ENCODE data around the gene FOCAD.

Gene FOCAD

DNA sequence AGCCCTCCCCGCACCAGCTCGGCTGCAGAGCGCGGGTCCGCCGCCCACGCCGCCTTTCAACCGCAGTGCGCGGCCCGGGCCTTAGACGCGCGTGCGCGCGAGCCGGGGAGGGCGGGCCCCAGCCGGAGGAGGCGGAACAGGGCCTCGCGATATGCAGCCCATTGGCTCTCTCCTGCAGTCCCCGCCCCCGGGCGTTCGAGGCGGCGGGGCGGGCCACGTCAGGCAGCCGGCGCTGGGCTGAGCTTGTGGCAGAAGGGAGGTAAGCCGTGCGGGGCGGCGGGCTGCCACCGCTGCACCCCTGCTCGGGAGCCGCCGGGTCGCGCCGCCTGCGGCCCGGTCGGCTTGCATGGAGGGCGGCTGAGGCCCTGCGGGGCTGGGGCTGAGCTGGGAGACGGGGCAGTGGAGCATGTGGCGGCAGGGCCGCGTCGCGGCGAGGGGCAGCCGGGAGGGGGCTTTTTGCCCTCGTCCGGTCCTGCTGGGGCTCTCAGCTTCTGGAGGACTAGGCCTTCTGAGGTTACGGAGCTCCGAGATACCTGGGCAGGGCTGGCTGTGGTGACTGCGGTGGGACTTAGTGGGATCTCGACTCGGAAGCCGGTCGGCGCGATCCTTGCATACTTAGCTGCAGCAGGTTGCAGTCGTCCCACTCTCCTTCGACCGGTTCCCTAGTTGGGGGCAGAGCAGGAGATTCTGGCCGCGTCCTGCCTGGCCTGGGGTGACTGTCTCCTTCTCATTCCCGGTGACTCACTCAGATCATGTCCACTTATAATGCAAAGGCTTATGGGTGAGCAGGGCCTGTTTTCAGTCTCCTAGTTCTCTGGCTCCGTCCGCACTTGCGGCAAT is at the start of gene FOCAD:
TSS of gene FOCAD (plus strand) at position 225 of the 840 bp plus-strand sequence. CDS start 31,095 bp downstream, outside the sequence.
- H3K4me3 ChIP-seq, result peak within 1 kb of the TSS; percentile 76 to 85
- H3K27ac ChIP-seq, result peak within 1 kb of the TSS; percentile 80 to 84
- intact Hi-C loops (cut with DNase I; ENCODE audit: low total_unique reads), result loop anchor here (5.0 kb wide), 1 partner anchor 62 kb away; the partner anchor contains the start of gene MLLT3
- peaks cover 0 to 16% (median 9%) of the 10 kb centered on the region in 4 donors for H3K4me1 ChIP-seq
- TF ChIP-seq, protein P1, sequence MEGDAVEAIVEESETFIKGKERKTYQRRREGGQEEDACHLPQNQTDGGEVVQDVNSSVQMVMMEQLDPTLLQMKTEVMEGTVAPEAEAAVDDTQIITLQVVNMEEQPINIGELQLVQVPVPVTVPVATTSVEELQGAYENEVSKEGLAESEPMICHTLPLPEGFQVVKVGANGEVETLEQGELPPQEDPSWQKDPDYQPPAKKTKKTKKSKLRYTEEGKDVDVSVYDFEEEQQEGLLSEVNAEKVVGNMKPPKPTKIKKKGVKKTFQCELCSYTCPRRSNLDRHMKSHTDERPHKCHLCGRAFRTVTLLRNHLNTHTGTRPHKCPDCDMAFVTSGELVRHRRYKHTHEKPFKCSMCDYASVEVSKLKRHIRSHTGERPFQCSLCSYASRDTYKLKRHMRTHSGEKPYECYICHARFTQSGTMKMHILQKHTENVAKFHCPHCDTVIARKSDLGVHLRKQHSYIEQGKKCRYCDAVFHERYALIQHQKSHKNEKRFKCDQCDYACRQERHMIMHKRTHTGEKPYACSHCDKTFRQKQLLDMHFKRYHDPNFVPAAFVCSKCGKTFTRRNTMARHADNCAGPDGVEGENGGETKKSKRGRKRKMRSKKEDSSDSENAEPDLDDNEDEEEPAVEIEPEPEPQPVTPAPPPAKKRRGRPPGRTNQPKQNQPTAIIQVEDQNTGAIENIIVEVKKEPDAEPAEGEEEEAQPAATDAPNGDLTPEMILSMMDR (IDR thresholded peaks at IDR 0.05), result peak in 1 of 2 experiments; percentile 6
- peak; percentile 95 to 97 for DNase-seq
- no peaks in the 10 kb centered on the region for H3K9me3 ChIP-seq
- no peaks in the 10 kb centered on the region for H3K36me3 ChIP-seq
- H3K27me3 ChIP-seq, result no peaks in the 10 kb centered on the region

DNA sequence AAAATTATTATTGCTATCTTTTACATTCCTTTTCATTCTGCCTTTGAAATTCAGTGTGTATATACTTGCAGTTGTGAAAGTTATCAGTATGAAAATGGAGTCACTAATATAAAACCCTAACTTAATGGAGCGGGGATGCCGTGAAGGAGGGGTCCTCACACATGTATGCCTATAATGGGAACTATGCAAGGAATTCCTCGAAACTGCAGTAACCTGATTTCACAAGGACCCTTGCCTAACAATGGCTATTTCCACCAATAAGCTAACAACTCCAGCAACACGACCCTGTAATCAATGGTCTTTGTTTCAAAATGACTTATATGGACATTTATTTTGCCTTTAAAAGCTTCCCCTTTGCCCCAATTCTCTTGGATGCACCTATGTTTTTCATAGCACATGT is 49.2 kb upstream of the FOCAD start:
- intact Hi-C loops (cut with DNase I; ENCODE audit: low total_unique reads), result no loop called here
- Histone ChIP-seq H3K9me3 (no peaks in the 10 kb centered on the region), H3K27me3 (no peaks in the 10 kb centered on the region), H3K4me1 (peaks cover 0 to 5% (median 0%) of the 10 kb centered on the region in 4 donors), H3K4me3 (no peak overlapping the region), H3K36me3 (no peaks in the 10 kb centered on the region), H3K27ac (no peak overlapping the region)
- TF ChIP-seq, protein P1 (IDR thresholded peaks at IDR 0.05), result no peak
- DNase-seq, result no peak

DNA sequence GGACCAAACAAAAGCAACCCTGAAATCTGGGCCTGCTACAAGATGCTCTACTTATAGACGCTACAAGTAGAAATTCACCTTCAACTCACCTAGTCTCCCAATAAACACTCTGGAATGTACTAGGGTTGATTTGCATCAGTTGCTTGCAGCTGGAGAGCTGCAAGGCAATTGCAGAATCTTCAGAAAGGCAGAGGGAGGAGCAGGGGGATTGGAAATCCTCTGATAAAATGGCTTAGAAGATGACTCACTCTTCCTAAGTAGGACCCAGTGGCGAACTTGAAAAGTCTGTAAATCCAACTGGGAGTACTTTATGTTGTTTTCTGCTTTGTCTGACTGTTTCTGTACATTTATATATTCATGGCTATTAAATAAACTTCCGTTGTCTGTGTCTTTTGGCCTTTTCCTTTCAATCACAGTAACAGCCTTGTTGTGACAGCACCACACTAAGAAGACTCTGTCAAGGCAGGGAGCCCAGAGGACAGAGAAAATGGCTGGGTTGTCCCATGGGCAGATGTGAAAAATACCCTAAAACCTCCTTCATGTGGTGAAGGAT is 47.1 kb upstream of the FOCAD start:
- DNase-seq, result no peak
- Histone ChIP-seq H3K4me3 (no peak overlapping the region), H3K27ac (no peak overlapping the region), H3K4me1 (peaks cover 0 to 6% (median 2%) of the 10 kb centered on the region in 4 donors), H3K9me3 (no peaks in the 10 kb centered on the region), H3K27me3 (no peaks in the 10 kb centered on the region), H3K36me3 (no peaks in the 10 kb centered on the region)
- TF ChIP-seq, protein P1 (IDR thresholded peaks at IDR 0.05), result no peak
- intact Hi-C loops (cut with DNase I; ENCODE audit: low total_unique reads), result no loop called here

DNA sequence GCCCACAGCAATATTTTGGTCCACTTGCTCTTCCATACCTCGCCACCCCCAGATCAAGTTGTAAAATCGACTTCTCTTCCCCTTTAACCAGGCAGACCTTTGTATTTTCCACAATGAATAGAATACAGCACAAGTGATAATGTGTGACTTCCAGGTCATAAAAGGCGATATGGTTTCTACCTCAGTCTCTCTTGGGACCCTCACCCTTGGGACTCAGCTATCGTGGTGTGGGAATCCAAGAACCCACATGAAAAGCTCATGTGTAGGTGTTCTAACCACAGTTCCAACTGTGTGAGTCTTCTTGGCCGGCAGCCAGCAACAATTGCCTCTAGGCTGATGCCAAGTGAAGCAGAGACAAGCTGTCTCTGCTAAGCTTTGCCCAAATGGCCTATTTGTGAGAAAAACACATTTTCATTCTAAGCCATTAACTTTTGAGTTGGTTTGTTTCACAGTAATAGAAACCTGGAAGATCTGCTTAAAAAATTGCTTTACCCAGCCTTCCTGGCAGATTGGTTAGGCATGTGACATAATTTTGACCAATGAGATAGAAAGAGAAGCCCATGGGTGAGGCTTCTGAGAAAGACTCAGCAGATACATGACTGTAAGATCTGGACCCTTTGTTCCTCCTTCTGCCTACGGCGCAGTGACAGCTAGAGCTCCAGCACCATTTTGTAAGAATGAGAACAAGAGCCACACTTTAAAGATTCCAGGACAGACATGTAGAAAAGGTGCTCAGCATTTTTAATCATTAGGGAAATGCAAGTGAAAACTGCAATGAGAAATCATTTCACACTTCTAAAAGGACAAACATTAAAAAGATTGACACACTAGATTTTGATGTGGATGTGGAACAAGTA is 43.5 kb upstream of the FOCAD start:
- no peak for DNase-seq
- H3K4me3 ChIP-seq, result no peak overlapping the region
- H3K9me3 ChIP-seq, result no peaks in the 10 kb centered on the region
- TF ChIP-seq, protein P1 (IDR thresholded peaks at IDR 0.05), result no peak
- no peak overlapping the region for H3K27ac ChIP-seq
- intact Hi-C loops (cut with DNase I; ENCODE audit: low total_unique reads), result loop anchor here (5.0 kb wide), 1 partner anchor 102 kb away; no protein-coding TSS in a partner anchor
- peaks cover 0 to 6% (median 0%) of the 10 kb centered on the region in 4 donors for H3K4me1 ChIP-seq
- no peaks in the 10 kb centered on the region for H3K36me3 ChIP-seq
- H3K27me3 ChIP-seq, result no peaks in the 10 kb centered on the region

GRCh38 chr9:20642045-20642444 is 42.0 kb upstream of the FOCAD start:
- Histone ChIP-seq H3K4me1 (peaks cover 0 to 6% (median 0%) of the 10 kb centered on the region in 4 donors), H3K9me3 (no peaks in the 10 kb centered on the region), H3K27me3 (no peaks in the 10 kb centered on the region), H3K27ac (no peak overlapping the region), H3K4me3 (no peak overlapping the region), H3K36me3 (no peaks in the 10 kb centered on the region)
- TF ChIP-seq, protein P1 (IDR thresholded peaks at IDR 0.05), result no peak
- DNase-seq, result no peak
- intact Hi-C loops (cut with DNase I; ENCODE audit: low total_unique reads), result loop anchor here (5.0 kb wide), 1 partner anchor 100 kb away; no protein-coding TSS in a partner anchor

Data from tibial artery (tissue), 4 donors.